Nephron (organoid): ENCODE results near the gene CTLA4.

Experiments
- H3K27ac Mint-ChIP-seq, 3 experiments: 2 replicates each; pipeline ENCODE4 v1.8.0; 2020; ENCODE audit warnings: mixed read lengths in 3 of 3, mild to moderate bottlenecking in 2 of 3, moderate library complexity in 1 of 3
- H3K27me3 Mint-ChIP-seq: 2 replicates; pipeline ENCODE4 v1.8.0; 2021; ENCODE audit warnings: low read depth, mild to moderate bottlenecking, moderate library complexity, mixed read lengths
- H3K36me3 Mint-ChIP-seq: 2 replicates; pipeline ENCODE4 v1.8.0; 2020; ENCODE audit warnings: low read depth, mixed read lengths
- H3K4me1 Mint-ChIP-seq: 2 replicates; pipeline ENCODE4 v1.8.0; 2020; ENCODE audit warnings: mixed read lengths
- H3K4me3 Mint-ChIP-seq, 3 experiments: 2 replicates each; pipeline ENCODE4 v1.8.0; 2020; ENCODE audit warnings: mild to moderate bottlenecking in 3 of 3, mixed read lengths in 3 of 3, moderate library complexity in 2 of 3
- H3K9me3 Mint-ChIP-seq: 2 replicates; pipeline ENCODE4 v1.8.0; 2020; ENCODE audit warnings: mixed read lengths
- CTCF ChIP-seq, 3 experiments: fragments of 200-600 bp; sonication (generic); IDR thresholded peaks; one replicate each; pipeline ENCODE4 v1.5.0; 2021; ENCODE audit warnings: antibody characterized with exemption in 3 of 3; ENCODE audit not compliant: unreplicated experiment in 3 of 3

Gene CTLA4

GRCh38 chr2:203870481-203870880 is 2.9 kb downstream of the CTLA4 start:
- Mint-ChIP-seq H3K36me3 (no peaks in the 10 kb centered on the region), H3K27me3 (no peaks in the 10 kb centered on the region), H3K4me3 (no peak overlapping the region), H3K9me3 (peaks cover 4% of the 10 kb centered on the region), H3K4me1 (no peaks in the 10 kb centered on the region), H3K27ac (no peak overlapping the region)
- TF ChIP-seq CTCF (IDR thresholded peaks at IDR 0.05; ENCODE audit: unreplicated experiment in 3 of 3), result no peak

DNA sequence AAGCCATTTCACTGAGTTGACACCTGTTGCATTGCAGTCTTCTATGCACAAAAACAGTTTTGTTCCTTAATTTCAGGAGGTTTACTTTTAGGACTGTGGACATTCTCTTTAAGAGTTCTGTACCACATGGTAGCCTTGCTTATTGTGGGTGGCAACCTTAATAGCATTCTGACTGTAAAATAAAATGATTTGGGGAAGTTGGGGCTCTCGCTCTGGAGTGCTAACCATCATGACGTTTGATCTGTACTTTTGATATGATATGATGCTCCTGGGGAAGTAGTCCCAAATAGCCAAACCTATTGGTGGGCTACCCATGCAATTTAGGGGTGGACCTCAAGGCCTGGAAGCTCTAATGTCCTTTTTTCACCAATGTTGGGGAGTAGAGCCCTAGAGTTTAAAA is 3.4 kb downstream of the CTLA4 start:
- Mint-ChIP-seq H3K36me3 (no peaks in the 10 kb centered on the region), H3K4me3 (no peak overlapping the region), H3K27ac (no peak overlapping the region), H3K27me3 (no peaks in the 10 kb centered on the region), H3K4me1 (no peaks in the 10 kb centered on the region), H3K9me3 (peaks cover 1% of the 10 kb centered on the region)
- TF ChIP-seq CTCF (IDR thresholded peaks at IDR 0.05; ENCODE audit: unreplicated experiment in 3 of 3), result no peak

DNA sequence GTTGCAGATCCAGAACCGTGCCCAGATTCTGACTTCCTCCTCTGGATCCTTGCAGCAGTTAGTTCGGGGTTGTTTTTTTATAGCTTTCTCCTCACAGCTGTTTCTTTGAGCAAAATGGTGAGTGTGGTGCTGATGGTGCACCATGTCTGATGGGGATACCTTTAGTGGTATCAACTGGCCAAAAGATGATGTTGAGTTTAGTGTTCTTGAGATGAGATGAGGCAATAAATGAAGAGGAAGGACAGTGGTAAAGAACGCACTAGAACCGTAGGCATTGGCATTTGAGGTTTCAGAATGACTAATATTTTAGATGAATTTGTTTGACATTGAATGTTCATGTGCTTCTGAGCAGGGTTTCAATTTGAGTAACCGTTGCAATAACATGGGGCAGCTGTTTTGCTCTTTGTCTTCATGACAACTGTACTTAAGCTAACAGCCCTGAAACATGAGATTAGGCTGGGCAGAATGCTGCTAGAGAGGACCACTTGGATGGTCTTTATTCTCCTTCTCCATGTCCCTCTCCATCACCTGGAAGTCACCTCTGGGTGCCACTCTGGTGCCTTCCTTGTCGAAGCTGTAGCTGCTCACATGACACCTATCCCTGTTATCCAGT is 3.9 kb downstream of the CTLA4 start:
- no peaks in the 10 kb centered on the region for H3K27me3 Mint-ChIP-seq
- H3K4me1 Mint-ChIP-seq, result no peaks in the 10 kb centered on the region
- H3K27ac Mint-ChIP-seq, result no peak overlapping the region
- H3K36me3 Mint-ChIP-seq, result no peaks in the 10 kb centered on the region
- no peaks in the 10 kb centered on the region for H3K9me3 Mint-ChIP-seq
- no peak for TF ChIP-seq CTCF (IDR thresholded peaks at IDR 0.05; ENCODE audit: unreplicated experiment in 3 of 3)
- H3K4me3 Mint-ChIP-seq, result no peak overlapping the region

- H3K27me3 Mint-ChIP-seq, result no peaks in the 10 kb centered on the region
- H3K27ac Mint-ChIP-seq, result no peak overlapping the region
These were observed 5.9 kb downstream of the CTLA4 start for GRCh38 chr2:203873461-203873860.

GRCh38 chr2:203873921-203874631 is 6.5 kb downstream of the CTLA4 start:
- no peak for TF ChIP-seq CTCF (IDR thresholded peaks at IDR 0.05; ENCODE audit: unreplicated experiment in 3 of 3)
- no peaks in the 10 kb centered on the region for H3K9me3 Mint-ChIP-seq
- H3K4me1 Mint-ChIP-seq, result peaks cover 3% of the 10 kb centered on the region
- H3K27me3 Mint-ChIP-seq, result no peaks in the 10 kb centered on the region
- no peaks in the 10 kb centered on the region for H3K36me3 Mint-ChIP-seq
- H3K27ac Mint-ChIP-seq, result no peak overlapping the region
- no peak overlapping the region for H3K4me3 Mint-ChIP-seq

More at GRCh38 chr2:203873461-203873860, 5.9 kb downstream of the CTLA4 start:
- Mint-ChIP-seq H3K4me3 (no peak overlapping the region), H3K36me3 (no peaks in the 10 kb centered on the region), H3K9me3 (no peaks in the 10 kb centered on the region), H3K4me1 (peaks cover 3% of the 10 kb centered on the region)
- TF ChIP-seq CTCF (IDR thresholded peaks at IDR 0.05; ENCODE audit: unreplicated experiment in 3 of 3), result no peak

GRCh38 chr2:203875471-203875870 is 7.9 kb downstream of the CTLA4 start:
- Mint-ChIP-seq H3K27me3 (no peaks in the 10 kb centered on the region), H3K4me3 (no peak overlapping the region), H3K27ac (no peak overlapping the region), H3K4me1 (peaks cover 3% of the 10 kb centered on the region), H3K9me3 (no peaks in the 10 kb centered on the region), H3K36me3 (no peaks in the 10 kb centered on the region)
- TF ChIP-seq CTCF (IDR thresholded peaks at IDR 0.05; ENCODE audit: unreplicated experiment in 3 of 3), result no peak
